Fibroblast of peridontal ligament (primary cell): Measurements from ENCODE around the gene CXCL8.
"Not testable (repeated sequence)": the region's sequence is repeated elsewhere in the genome, so short reads cannot be mapped to it uniquely, and the experiment has no call there.

Experiments
- DNase-seq: peaks from one replicate; pipeline ENCODE4 v3.0.0-alpha.2; 2010; ENCODE audit errors: extremely low read depth

Gene CXCL8

DNA sequence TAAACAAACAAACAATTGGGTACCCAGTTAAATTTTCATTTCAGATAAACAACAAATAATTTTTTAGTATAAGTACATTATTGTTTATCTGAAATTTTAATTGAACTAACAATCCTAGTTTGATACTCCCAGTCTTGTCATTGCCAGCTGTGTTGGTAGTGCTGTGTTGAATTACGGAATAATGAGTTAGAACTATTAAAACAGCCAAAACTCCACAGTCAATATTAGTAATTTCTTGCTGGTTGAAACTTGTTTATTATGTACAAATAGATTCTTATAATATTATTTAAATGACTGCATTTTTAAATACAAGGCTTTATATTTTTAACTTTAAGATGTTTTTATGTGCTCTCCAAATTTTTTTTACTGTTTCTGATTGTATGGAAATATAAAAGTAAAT is 2.9 kb downstream of the CXCL8 start:
- no peak for DNase-seq

DNA sequence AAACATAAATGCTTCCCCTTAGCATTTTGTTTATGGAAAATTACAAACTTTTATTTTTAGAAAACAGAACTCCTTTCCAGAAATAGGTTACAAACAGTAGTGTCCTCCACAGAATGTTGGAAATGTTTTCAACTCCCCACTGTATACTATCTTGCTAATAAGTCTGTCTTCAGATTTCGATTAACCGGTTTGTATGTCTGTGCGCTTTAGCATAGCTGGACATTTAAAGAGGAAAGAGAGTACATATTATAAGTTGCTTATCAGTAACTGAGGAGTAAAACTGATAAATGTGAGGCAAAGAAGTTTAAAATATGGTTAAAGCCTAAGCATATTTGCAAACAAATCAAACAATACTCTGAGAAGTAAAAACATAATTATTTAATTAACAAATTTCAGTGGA is 3.4 kb downstream of the CXCL8 start:
- DNase-seq, result no peak

DNA sequence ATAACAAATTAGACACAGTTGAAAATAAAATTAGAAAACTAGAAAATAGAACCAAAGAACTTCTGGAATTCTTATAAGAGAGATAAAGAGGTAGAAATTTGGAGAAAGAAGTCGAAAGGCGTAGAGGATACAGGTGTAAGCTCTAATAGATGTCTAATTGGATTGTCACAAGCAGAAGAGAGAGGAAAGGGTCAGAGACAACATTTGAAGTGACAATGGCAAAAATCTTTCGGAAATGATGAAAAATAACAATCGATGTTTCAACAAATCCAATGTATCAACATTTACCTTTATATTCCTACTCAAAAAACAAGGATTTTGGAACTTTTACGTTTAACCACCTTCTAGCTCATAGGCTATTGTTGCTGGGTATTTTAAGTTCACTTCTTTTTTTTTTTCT is 3.8 kb downstream of the CXCL8 start:
- no peak for DNase-seq

GRCh38 chr4:73750730-73751129 is 10.4 kb downstream of the CXCL8 start:
- no peak for DNase-seq

DNA sequence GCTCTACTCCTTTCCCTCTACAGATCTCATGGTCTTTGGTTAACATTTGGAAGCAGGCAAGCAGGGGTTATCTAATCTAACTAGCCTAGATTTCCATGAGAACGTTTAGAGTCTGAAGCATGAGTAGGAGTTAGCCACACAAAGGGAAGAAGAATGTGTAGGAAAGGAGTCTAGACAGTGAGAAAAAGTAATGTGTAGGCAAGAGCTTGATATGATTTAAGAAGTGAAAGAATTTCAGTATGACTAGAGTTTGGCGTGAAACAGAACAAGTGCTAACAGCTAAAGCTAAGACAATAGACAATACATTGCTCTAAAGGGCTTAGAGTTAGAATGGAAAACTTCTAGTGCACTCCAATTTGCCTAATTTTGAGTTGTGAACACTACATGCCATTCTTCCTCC is 10.8 kb downstream of the CXCL8 start:
- no peak for DNase-seq

GRCh38 chr4:73751830-73752229 is 11.5 kb downstream of the CXCL8 start:
- DNase-seq, result no peak

DNA sequence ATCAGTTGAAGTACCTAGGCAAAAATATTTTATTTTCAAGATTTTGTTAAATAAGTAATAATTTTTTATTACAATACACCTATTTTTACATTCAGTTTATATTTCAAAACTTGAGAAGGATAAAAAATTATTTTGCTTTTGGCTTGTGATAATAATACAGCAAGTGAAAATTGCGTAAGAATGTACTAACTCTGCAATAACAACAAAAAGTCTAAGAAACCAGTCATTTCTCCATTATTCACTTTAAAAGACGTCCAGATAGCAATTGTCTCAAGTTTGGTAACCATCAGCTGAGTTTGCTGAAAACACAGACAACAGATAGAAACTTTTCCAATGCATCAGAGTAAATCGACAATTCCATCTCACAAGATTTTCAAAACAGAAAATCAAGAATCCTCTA is 12.1 kb downstream of the CXCL8 start:
- DNase-seq, result no peak

- no peak for DNase-seq
These were observed 12.8 kb downstream of the CXCL8 start for GRCh38 chr4:73753215-73753614.

GRCh38 chr4:73754934-73755333 is 14.6 kb downstream of the CXCL8 start:
- no peak for DNase-seq

DNA sequence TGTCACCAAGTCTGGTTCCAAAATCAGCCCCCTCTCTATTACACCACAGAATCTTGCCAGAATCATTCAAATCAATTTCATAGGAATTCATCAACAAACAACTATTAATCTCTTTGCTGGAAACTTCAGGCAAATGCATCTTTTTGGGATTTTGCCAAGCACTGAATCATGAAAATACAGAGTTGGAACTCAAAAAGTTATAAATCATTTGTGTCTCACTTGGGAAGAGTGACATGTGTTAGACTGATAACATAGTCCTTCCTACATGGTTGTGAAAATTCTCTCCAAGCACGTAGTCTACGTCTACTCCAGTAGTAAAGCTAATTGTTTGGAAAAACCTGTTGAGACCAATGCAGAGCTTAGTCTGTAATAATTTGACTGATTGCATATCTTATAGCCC is 19.0 kb downstream of the CXCL8 start:
- DNase-seq, result no peak

DNA sequence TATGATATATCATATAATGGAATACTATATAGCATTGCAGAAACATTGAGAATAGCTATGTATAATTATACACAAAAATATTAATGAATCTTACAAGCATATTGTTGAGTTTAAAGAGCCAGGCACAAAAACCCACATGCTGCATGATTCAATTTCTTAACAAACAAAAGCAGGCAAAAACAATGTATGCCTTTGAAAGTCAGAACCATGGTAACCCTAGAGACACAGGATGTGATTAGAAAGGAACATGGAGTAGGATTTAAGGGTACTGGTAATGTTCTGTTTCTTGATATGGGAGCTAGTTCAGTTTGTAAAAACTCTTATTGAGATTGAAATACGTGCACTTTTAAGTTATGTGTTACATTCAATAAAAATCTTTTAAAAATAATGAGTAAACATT is 21.5 kb downstream of the CXCL8 start:
- DNase-seq, result no peak

DNA sequence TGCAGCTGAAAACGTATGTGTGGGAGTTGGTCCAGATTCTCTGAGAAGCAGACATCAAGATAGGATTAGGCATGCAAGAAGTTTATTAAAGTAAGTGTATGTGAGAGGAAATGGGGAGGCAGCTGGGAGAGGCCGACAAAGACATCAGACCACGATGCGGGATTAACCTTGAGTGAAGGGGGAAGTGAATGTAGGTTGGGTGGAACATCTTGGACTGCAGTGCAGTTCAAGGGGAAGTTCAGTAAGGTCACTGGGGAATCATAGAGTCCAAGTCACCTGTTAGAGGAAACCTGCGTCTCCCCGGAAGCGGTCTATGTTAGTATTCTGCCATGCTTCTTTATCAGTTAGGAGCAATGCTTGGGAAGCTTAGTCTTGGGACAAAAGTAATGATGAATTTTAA is 22.0 kb downstream of the CXCL8 start:
- DNase-seq, result no peak

- DNase-seq, result no peak
These were observed 23.5 kb downstream of the CXCL8 start for GRCh38 chr4:73763877-73764276.

GRCh38 chr4:73764513-73764912 is 24.1 kb downstream of the CXCL8 start:
- no peak for DNase-seq

DNA sequence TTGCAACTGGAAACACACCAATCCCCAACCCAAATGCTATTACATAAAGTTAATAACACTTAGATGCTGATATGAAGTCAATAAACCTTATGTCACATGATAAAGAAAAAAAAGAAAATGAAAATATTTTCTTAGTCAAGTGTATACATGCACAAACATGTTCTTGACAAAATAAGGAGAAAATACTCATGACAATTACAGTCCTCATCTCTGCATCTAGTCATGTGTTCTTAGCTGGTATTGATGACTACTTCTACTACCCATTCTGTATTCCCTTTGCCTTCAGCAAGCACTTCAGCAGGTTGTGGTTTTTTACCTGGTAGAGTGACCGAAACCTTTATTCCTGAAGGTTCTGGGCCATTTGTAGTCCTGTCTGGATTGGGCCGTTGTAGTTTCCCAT is 24.9 kb downstream of the CXCL8 start:
- DNase-seq, result no peak

DNA sequence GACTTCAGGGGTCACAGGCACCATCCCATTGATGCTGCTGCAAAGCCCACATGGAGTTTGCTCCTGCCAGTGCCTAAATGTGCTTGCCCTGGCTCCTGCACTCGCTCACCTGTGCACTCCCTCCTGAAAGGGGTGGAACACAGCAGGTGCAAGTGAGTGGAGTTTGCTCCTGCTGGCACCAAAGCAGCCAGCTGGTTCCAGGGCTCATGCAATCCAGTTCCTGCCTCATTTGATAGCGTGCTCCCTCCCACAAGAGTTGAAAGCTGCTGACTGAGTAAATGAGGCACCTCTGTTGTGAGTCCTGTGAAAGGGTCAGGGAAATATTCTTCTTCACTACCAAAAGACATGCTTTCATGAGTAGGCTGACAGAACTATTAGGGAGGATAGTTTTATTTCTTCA is 30.5 kb downstream of the CXCL8 start:
- no peak for DNase-seq

GRCh38 chr4:73772363-73772762 is 32.0 kb downstream of the CXCL8 start:
- no peak for DNase-seq

- DNase-seq, result not testable (repeated sequence)
These were observed 34.0 kb downstream of the CXCL8 start for GRCh38 chr4:73774406-73774805.

GRCh38 chr4:73776321-73776729 is 36.0 kb downstream of the CXCL8 start:
- peak; percentile 89 for DNase-seq

GRCh38 chr4:73777612-73778011 is 37.2 kb downstream of the CXCL8 start:
- peak; percentile 27 for DNase-seq

- no peak for DNase-seq
These were observed 39.9 kb downstream of the CXCL8 start for GRCh38 chr4:73780243-73780642.

GRCh38 chr4:73780834-73781233 is 40.5 kb downstream of the CXCL8 start:
- no peak for DNase-seq

- DNase-seq, result peak; percentile 33
These were observed 48.0 kb downstream of the CXCL8 start for GRCh38 chr4:73788411-73788810.
